Kasumi-1 (cell line): Measurements from ENCODE around the gene SPATA2.
"Not testable (repeated sequence)": the region's sequence is repeated elsewhere in the genome, so short reads cannot be mapped to it uniquely, and the experiment has no call there.

ENCODE experiments used
- DNase-seq, 2 experiments: peaks; one replicate each; lab custom pipeline; 2025; lab: John Stamatoyannopoulos, UW

Gene SPATA2

DNA sequence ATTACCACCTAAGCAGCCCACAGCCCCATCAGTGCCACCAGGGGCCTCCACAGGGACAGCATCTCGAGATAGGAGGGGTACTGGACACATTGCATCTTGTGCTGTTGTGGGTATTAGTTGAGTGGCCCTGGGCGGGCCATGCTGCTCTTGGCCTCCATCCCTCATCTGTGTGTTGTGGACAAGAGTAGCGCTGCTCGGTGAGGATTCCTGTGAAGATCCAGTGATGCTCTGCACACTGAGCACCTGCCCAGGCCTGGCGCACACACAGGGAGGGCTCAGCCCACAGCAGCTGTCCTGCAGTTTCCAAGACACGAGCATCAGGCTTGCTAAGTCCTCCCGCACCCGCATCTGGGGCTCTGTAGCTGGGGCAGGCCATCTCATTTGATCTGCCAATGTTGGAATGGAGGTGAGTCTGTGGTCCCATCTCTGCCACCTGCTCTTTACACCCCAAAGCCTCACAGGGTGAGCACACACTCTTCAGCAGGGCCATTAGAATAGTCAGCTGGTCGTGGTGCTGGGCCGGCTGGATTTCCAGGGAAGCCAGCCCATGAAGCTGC lies 32.0 kb downstream of the SPATA2 start:
- no peak for DNase-seq

- no peak for DNase-seq
These were observed 33.0 kb downstream of the SPATA2 start for GRCh38 chr20:49882171-49882970.

DNA sequence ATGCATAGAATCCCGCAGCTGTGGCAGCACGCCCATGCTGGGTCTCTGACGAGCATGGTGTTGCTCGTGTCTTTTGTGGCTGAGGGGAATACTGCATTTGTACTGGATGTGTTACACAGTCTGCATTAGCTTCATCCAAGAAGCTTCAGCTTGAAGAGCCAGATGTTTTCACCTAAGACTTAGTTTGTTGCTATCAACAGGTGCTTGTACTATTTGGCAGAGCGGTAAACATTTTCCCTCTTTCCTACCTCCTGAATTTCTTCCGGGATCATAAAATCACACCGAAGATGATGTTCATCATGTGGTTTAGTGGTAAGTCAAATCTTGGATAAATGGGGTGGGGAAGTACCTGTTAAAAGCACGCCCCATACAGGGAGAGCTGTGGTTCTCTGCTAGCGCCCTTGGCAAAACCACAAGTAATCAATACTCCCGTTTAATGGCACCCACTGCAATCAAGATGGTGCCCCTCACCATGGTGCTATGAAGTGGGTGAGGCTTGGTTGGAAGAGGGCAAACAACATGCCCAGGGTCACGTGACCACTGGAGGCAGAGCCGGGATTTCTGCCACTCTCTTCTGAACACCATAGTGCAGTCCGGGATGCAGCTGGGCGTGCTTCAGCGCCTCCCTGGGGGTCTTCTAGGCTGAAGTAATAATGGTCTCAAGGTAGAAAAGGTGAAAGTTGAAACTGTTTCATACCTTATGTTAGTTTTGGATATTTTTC lies 34.4 kb downstream of the SPATA2 start:
- no peak for DNase-seq

GRCh38 chr20:49880177-49880576 lies 35.2 kb downstream of the SPATA2 start:
- no peak for DNase-seq

DNA sequence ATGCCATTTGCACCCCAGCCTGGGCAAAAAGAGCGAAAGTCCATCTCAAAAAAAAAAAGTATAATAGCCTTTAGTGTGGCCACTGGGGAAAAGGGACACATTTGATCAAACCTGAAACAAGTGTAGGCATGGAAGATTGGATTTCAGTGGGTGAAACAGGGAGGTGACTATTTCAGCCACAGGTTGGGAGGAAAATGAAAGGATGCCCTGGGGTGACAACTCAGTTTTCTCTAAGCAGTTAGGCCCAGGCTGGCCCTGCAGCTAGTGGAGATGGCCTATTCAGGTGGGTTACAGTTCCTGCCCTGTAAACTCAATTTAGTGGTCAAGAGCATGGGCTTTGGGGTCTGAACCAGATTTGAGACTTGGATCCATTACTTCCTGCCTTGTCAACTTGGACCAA lies 36.4 kb downstream of the SPATA2 start:
- DNase-seq = no peak

- DNase-seq = no peak
These were observed 37.9 kb downstream of the SPATA2 start for GRCh38 chr20:49877386-49877921.

DNA sequence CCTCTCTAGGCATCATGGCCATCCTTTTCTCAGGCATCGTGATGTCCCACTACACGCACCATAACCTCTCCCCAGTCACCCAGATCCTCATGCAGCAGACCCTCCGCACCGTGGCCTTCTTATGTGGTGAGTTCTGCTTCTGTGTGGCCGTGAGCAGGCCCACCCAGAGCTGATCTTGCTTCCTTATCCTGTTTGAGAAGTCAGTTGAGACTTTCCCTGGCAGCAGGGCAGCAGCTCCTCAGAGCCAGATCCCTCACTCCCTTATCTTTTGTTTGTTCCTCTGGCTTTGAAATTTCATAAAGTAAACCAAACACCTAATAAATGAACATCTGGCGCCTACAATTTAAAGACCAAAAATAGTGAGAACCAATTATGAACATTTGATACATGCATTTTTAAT lies 40.6 kb downstream of the SPATA2 start:
- DNase-seq = no peak

DNA sequence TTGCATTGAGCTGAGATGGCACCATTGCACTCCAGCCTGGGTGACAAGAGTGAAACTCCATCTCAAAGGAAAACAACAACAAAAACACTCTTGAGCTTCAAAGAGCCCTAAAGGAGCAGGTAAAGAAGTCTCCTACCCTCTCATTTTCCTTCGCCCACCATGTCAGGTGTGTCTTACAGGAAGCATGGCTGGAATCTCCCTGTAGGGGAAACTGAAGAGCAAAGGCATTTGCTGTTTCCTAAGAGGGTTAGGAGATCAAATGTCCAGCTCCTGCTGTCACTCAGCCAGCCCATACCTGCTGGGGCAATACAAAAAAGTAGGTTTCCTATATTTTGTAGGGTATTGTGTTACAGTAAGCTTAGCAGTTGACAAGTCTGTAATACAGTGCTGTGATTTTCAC lies 43.3 kb downstream of the SPATA2 start:
- no peak for DNase-seq

DNA sequence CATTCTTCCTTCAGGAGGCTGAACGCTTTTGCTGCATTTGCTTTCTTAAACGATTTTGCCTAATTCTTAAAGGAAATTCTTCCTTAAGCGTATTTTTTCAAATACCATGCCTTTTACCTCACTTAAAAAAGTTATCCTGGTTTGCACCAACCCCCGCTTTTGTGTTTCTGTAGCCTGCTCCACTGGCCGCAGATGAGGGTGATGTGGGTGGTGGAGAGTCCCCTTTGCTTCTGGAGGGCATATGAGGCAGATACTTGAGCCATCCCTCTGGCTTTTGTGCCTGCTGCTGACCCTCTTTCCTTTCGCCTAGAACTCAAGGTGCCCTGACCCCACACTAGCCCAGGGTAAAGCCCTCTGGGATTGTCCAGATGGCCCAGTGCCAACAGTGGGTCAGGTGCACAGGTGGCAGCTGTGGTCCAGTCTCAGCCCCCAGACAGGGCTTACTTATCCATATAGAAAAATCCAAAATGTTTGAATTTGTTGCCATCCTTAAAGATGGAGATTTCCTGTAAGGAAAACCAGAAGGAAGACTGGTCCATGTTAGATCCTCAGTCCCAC lies 43.9 kb downstream of the SPATA2 start:
- DNase-seq = no peak

- DNase-seq = no peak
These were observed 45.1 kb downstream of the SPATA2 start for GRCh38 chr20:49870261-49870660.

DNA sequence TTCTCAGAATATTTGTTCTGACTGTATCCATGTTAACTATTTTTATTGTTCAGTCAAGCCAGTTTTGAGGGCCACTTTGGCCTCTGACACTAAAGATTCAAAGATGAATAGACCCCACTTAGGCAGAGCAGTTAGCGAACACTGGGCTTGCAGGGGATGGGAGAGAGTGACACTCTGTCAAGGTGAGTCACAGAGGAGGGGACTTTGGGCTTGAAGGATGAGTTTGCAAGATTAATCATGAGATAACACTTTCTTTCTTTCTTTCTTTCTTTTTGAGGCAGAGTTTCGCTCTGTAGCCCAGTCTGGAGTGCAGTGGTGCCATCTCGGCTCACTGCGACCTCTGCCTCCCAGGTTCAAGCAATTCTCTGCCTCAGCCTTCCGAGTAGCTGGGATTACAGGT lies 46.4 kb downstream of the SPATA2 start:
- DNase-seq = no peak

GRCh38 chr20:49868538-49868937 lies 46.8 kb downstream of the SPATA2 start:
- peak; percentile 68 to 80 for DNase-seq

DNA sequence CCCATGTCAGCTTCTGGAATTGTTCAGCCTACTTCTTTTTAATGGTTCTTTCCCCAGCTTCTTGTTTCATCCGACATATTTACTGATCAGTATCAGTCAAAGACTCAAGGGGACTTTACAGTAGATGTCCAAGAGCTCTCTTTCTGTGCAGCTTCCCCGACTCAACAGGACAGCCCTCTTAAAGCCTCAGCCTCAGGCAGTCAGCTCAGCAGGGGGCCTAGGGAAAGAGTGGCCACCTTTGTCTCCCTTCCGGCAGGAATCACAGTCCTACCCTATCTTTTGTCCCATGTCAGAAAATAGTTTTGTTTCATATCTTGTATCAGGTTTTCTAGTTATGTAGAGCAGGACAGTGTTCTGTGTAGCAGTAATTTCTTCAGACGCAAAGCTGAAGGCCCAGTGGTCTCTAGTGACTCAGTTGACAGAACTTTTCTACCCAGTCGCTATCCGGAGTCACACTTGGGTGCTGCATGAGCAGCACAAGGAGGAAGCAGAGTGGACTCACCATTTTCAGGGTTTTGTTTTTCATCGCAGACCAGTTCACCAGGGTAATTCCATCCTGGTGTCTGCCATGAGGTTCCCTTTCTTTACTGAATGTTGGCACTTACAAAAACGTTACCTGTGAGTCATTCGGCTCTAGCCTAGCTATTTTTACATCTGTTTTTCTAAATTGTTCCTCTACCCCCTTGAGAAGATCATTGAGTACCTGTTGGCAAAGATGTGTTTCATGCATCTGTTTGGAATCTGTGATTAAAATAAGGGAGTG lies 47.7 kb downstream of the SPATA2 start:
- no peak for DNase-seq

- no peak for DNase-seq
These were observed 49.3 kb downstream of the SPATA2 start for GRCh38 chr20:49866051-49866450.

GRCh38 chr20:49865559-49865958 lies 49.8 kb downstream of the SPATA2 start:
- DNase-seq = no peak

DNA sequence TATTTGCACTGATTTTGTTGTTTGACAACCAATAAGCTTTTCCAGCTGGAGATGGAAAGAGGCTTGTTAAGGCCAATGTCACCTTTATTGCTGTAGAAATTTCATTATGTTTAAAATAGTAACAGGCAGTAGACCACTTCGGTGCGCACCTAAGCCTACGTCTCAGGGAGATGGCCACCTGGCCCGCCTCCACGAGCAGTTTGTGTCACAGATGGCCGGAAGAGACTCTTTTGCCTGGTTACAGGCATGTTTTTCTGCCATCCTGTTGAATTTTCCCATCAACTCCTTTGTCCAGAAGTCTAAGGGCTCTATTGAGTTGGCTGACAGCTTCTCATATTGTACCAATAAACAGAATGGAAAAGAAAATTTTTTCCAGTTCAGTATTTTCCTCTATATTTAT lies 51.7 kb downstream of the SPATA2 start:
- DNase-seq = no peak

DNA sequence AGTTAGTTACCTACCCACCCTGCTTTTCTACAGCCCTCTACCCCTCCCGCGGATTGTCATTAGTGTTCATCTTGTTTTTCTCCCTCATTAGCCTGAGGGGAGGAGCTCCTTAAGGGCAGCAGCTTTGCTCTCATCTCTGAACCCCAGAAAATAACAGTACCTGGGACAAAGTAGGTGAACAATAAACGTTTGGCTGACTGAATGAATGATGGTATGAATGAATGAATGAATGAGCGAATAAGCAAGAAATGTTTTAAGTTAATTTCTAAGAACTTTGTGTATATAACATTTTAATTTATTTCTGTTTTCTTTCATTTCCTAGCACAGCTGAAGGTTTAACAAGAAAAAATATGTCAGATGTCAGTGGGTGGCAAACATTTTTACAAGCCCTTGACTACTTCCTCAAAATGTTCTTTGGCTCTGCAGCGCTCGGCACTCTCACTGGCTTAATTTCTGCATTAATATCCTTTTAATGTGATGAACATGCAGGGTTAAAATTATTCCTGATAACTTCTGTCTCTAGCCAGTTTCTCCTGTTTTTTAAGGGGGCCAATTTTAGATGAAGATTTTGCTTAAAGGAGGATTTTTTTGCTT lies 52.6 kb downstream of the SPATA2 start:
- DNase-seq = peak; percentile 32 to 61

- not testable (repeated sequence) for DNase-seq
These were observed 54.1 kb downstream of the SPATA2 start for GRCh38 chr20:49861232-49861631.

- no peak for DNase-seq
These were observed 55.5 kb downstream of the SPATA2 start for GRCh38 chr20:49859807-49860206.

DNA sequence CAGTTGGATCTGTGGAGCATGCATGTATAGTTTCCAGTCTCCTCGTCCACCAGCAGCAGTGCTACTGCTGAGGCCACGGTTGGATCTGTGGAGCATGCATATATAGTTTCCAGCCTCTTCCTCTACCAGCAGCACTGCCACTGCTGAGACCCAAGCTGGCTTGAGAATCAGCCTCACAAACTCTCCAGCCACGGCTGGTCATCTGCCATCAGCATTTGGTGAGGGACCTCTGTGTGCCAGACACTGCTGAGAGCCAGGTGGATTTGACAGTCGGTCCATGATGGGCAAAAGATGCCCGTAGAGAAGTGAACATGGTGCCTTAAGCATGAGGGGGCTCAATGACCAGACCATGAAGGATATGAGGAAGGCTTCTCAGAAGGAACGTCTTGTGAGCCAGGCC lies 56.3 kb downstream of the SPATA2 start:
- no peak for DNase-seq

DNA sequence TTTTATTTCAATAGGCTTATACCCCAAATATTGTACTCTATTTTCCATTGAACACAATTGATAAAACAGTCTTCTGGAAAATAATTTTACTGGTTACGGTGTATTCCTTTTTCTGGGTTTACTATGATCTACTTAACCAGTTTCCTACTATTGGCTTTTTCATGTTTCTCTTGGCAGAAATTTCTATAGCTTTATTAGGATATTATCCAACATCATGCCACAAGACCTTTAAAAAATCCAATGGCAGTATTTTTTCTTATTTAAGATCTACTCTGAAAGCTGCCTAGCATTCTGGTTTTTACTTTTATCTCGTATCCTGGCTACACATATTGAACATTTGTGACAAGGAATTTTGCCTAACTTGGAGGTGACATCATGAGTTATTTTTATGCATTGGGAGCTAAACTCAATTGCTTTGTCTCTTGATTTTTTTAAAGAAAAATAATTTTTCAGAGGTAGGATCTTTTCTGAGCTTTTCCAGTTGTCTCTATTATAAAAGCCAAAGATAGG lies 57.2 kb downstream of the SPATA2 start:
- DNase-seq = no peak
